ENCODE measurements around the gene KMT2A.
A peak's percentile ranks its signal among the peaks of the same experiment; 100 is the strongest.
"Not testable (repeated sequence)": the region's sequence is repeated elsewhere in the genome, so short reads cannot be mapped to it uniquely, and the experiment has no call there.

KMT2A gene

DNA sequence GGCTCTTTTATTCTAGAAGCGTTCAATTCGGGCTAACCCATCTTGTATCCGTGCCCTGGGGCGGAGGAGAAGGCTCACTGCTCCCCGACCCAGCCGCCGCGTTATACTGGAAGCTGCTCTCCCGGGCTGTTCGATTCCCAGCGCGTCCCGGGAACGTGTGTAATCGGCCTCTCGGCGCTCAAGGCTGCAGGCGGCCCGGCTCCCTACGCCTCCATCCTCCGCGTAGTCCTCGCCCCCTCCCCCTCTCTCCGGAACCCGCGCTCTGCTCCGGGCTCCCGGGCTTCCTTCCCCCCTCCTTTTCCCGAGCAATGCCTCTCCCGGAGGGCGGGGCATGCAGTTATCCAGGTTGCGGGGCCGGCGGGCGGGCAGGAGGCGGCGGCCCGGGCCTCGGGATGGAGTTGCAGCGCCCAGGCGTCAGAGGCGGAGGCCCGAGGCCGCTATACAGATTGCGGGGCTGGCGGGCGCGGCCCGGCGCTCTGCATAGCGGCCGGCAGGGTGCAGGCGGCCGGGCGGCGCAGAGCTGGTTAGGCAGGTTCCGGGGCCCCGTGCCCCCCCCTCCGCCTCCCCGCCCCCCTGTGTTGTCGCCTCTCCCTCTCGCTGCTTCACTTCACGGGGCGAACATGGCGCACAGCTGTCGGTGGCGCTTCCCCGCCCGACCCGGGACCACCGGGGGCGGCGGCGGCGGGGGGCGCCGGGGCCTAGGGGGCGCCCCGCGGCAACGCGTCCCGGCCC is at the start of gene KMT2A:
Gene KMT2A (plus strand): TSS at position 600 of the 732 bp plus-strand sequence. CDS start 21 bp downstream, at position 621.
- Mint-ChIP-seq H3K27me3 (no peaks in the 10 kb centered on the region), H3K4me1 (peaks cover 57% of the 10 kb centered on the region), H3K27ac (ENCODE audit: low read depth) (peak within 1 kb of the TSS; percentile 97), H3K4me3 (peak within 1 kb of the TSS; percentile 89), H3K36me3 (ENCODE audit: insufficient read depth) (peaks cover 36% of the 10 kb centered on the region), H3K9me3 (no peaks in the 10 kb centered on the region)
- DNase-seq (ENCODE audit: low spot score in 2 of 2), result peak; percentile 94
- ATAC-seq (replicated peaks; ENCODE audit: extremely low read depth, poor library complexity, severe bottlenecking), result peak; percentile 59

DNA sequence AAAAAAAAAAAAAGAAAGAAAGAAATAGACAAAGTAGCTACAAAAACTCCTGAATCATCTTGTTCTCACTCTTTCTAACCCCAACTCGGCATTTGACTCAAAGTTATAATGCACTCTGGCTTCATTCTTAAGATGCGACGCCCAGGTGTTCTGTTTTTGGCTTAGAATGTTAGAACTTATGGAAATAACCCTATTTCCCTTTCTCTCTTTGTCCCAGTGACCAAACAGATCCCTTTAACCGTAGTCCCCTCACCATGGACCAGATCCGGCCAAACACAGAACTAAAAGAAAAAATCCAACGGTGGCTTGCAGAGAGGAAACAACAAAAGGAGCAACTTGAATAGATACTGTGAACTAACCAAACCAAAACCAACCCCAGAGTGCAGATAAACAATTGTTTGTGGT is 40.2 kb upstream of the KMT2A start:
- Mint-ChIP-seq H3K4me3 (peak overlapping the region; percentile 69), H3K27ac (ENCODE audit: low read depth) (peak overlapping the region; percentile 100), H3K9me3 (no peaks in the 10 kb centered on the region), H3K36me3 (ENCODE audit: insufficient read depth) (peaks cover 57% of the 10 kb centered on the region), H3K4me1 (peaks cover 31% of the 10 kb centered on the region), H3K27me3 (no peaks in the 10 kb centered on the region)
- no peak for DNase-seq (ENCODE audit: low spot score in 2 of 2)
- no peak for ATAC-seq (replicated peaks; ENCODE audit: extremely low read depth, poor library complexity, severe bottlenecking)

DNA sequence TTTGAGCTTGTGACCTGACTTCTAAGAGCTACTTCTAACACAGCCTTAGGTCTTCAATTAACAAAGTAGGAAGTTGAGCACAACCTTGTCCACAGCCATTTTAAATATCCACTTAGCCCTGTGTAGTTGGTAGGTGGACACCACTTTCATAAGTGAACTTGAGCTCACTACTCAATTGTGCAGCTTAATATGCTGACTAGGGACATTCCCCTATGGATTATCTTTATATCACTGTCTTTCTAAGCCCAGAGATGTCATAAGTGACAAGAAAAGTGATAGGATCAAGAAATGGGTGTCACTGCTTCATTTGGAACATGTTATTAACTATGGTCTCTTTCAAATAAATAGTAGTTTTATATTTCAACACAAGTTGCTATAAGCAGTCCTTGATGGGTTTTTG is 38.8 kb upstream of the KMT2A start:
- peaks cover 53% of the 10 kb centered on the region for H3K36me3 Mint-ChIP-seq (ENCODE audit: insufficient read depth)
- peak overlapping the region; percentile 100 for H3K27ac Mint-ChIP-seq (ENCODE audit: low read depth)
- H3K9me3 Mint-ChIP-seq, result no peaks in the 10 kb centered on the region
- ATAC-seq (replicated peaks; ENCODE audit: extremely low read depth, poor library complexity, severe bottlenecking) (no peak), DNase-seq (ENCODE audit: low spot score in 2 of 2) (no peak)
- no peaks in the 10 kb centered on the region for H3K27me3 Mint-ChIP-seq
- H3K4me1 Mint-ChIP-seq, result peaks cover 44% of the 10 kb centered on the region
- H3K4me3 Mint-ChIP-seq, result no peak overlapping the region

DNA sequence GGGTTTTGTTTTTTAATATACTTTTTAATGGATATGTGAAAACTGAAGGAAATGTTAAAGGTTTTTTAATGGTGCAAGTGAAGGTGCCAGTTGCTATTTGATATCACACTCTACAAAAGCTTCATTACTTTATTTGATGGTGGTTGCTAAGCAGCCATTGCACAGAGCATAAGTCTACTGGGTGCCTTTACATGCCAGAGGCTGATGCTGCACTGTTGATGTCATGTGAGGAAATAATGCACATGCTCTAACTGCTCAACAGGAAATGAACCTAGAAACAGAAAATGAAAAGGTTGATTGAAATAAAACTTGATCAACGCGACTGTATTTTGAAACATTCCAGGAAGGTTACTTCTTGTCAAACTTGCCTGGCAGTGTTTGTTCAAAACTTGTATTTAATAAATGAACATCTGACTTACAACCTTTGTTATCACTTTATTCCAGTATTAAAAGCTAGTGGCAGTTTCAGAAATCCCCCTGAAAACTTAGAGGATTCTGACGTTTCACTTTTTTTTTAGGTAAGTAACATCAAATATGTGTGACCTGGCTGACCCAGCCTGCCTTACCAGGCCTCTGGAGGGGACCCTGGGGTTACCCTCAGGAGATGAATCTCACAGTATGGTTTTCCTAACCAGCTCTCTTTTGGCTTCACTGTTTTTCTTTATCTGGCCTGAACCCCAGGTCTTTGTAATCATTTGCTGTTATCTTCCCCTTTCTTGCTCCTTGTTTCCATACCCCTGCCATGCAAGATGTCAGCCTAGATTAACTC is 37.3 kb upstream of the KMT2A start:
- H3K9me3 Mint-ChIP-seq, result no peaks in the 10 kb centered on the region
- H3K36me3 Mint-ChIP-seq (ENCODE audit: insufficient read depth), result peaks cover 39% of the 10 kb centered on the region
- peak overlapping the region; percentile 99 for H3K4me3 Mint-ChIP-seq
- DNase-seq (ENCODE audit: low spot score in 2 of 2) (peak in 1 of 2 donors; percentile 62), ATAC-seq (replicated peaks; ENCODE audit: extremely low read depth, poor library complexity, severe bottlenecking) (peak; percentile 94)
- H3K27me3 Mint-ChIP-seq, result no peaks in the 10 kb centered on the region
- peaks cover 52% of the 10 kb centered on the region for H3K4me1 Mint-ChIP-seq
- H3K27ac Mint-ChIP-seq (ENCODE audit: low read depth), result peak overlapping the region; percentile 100

DNA sequence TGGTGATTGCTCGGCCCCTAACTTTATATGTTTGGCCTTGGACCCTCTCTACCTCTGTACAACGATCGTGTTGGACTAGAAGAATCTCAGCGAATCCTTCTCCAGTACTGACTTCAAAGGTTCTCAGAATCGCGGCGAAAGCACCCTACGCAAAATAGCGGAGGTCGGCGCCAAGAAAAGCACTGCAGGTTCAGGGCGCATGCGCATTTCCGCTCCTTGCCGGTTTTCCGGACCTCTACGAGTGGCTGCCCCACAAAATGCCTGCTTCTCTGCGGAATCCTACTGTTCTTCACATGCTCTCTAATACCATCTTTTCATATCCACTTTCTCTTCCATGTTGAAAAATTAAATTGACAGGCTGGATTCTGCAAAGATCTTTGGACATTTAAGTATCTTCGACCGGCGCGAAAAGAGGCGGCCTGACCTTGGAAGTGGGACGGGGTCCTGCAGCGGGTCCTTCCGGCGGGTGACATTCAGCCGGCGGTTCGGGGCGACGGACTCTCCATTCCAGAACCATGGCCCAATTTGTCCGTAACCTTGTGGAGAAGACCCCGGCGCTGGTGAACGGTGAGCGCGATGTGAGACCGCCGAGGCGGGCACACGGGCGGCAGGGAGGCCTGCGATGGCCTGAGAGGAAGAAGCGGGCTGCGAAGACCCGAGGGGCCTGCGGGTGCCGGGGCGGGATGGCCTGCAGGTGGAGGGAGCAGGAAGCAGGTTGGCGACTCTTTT is 35.0 kb upstream of the KMT2A start, which contains the start of gene ATP5MG:
Gene ATP5MG (plus strand): TSS at position 456 of the 729 bp plus-strand sequence. CDS start 60 bp downstream, at position 516.
- Mint-ChIP-seq H3K4me3 (peak within 1 kb of the TSS; percentile 99), H3K36me3 (ENCODE audit: insufficient read depth) (peaks cover 35% of the 10 kb centered on the region), H3K27me3 (no peaks in the 10 kb centered on the region), H3K27ac (ENCODE audit: low read depth) (peak within 1 kb of the TSS; percentile 100), H3K9me3 (no peaks in the 10 kb centered on the region), H3K4me1 (peaks cover 66% of the 10 kb centered on the region)
- DNase-seq (ENCODE audit: low spot score in 2 of 2), result peak; percentile 88 to 89
- peak; percentile 38 for ATAC-seq (replicated peaks; ENCODE audit: extremely low read depth, poor library complexity, severe bottlenecking)

DNA sequence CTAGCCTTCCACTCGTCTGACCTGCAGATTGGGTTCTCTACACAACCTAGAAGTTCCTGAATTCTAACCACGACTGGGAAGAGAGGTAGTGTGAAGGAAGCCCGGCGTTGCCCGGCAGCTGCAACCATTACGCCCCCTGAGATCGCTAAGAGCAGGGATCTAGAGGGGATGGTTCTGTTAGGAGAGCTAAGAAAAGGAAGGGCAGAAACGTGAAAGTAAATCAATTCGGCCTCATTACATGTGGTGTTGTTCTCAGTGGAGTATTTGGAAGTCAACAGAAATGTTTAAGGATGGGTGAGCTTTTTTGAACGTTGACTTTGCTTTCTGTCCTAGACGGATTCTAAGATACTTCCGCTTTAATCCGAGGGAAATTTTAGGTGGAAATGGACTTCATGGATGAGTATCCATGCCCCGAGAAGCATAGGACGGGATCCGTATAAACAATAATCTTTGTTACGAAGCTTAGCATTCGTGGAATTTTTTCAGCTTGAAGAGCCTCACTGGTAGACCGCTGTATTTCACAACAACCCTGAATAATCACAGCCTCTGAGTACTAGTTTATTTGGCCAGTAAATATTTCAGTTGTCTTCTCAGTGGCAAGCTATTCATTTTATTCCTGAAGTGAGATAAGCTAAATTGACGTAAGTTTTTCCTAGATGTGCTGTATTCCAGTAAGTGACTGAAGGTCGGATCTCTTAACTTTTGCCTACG is 34.3 kb upstream of the KMT2A start:
- H3K27ac Mint-ChIP-seq (ENCODE audit: low read depth), result peak overlapping the region; percentile 100
- no peaks in the 10 kb centered on the region for H3K9me3 Mint-ChIP-seq
- DNase-seq (ENCODE audit: low spot score in 2 of 2), result no peak
- H3K27me3 Mint-ChIP-seq, result no peaks in the 10 kb centered on the region
- H3K36me3 Mint-ChIP-seq (ENCODE audit: insufficient read depth), result peaks cover 35% of the 10 kb centered on the region
- peak overlapping the region; percentile 99 for H3K4me3 Mint-ChIP-seq
- peaks cover 64% of the 10 kb centered on the region for H3K4me1 Mint-ChIP-seq
- no peak for ATAC-seq (replicated peaks; ENCODE audit: extremely low read depth, poor library complexity, severe bottlenecking)

DNA sequence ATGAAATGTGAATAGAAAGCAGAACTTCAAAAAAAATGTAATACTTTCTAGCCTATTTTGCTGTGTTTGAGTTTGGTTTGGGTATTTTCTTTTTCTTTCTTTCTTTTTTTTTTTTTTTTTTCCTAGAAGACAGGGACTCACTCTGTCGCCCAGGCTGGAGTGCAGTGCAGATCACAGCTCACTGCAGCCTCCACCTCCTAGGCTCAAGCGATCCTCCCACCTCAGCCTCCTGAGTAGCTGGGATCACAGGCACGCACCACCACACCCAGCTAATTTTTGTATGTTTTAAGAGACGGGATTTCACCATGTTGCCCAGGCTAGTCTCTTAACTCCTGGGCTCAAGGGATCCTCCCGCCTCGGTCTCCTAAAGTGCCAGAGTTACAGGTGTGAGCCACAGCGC is 33.7 kb upstream of the KMT2A start:
- H3K4me3 Mint-ChIP-seq, result peak overlapping the region; percentile 99
- not testable (repeated sequence) for H3K9me3 Mint-ChIP-seq; DNase-seq (ENCODE audit: low spot score in 2 of 2); H3K27me3 Mint-ChIP-seq; ATAC-seq (replicated peaks; ENCODE audit: extremely low read depth, poor library complexity, severe bottlenecking)
- peaks cover 36% of the 10 kb centered on the region for H3K36me3 Mint-ChIP-seq (ENCODE audit: insufficient read depth)
- H3K27ac Mint-ChIP-seq (ENCODE audit: low read depth), result peak overlapping the region; percentile 100
- peaks cover 64% of the 10 kb centered on the region for H3K4me1 Mint-ChIP-seq

DNA sequence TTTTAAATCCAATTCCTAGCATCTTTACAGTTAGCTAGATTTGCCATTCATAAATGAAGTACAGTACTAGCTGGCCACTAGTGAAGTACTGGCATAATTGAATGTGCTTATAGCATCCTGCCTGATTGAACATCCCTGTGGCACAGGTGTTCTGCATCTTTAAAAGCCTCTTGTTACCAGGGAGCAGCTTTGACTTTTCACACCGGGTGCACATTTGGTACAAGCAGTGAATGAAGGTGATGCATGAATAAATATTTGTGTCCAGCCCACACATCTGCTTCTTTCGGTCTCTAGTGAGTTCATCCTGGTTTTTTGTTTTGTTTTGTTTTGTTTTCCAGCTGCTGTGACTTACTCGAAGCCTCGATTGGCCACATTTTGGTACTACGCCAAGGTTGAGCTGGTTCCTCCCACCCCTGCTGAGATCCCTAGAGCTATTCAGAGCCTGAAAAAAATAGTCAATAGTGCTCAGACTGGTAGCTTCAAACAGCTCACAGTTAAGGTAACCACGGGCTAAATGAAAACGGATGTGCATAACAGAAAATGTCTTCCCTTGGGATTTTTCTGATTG is 29.6 kb upstream of the KMT2A start:
- DNase-seq (ENCODE audit: low spot score in 2 of 2) (no peak), ATAC-seq (replicated peaks; ENCODE audit: extremely low read depth, poor library complexity, severe bottlenecking) (no peak)
- Mint-ChIP-seq H3K4me1 (peaks cover 43% of the 10 kb centered on the region), H3K36me3 (ENCODE audit: insufficient read depth) (peaks cover 48% of the 10 kb centered on the region), H3K4me3 (no peak overlapping the region), H3K27ac (ENCODE audit: low read depth) (peak overlapping the region; percentile 54), H3K9me3 (no peaks in the 10 kb centered on the region), H3K27me3 (no peaks in the 10 kb centered on the region)

DNA sequence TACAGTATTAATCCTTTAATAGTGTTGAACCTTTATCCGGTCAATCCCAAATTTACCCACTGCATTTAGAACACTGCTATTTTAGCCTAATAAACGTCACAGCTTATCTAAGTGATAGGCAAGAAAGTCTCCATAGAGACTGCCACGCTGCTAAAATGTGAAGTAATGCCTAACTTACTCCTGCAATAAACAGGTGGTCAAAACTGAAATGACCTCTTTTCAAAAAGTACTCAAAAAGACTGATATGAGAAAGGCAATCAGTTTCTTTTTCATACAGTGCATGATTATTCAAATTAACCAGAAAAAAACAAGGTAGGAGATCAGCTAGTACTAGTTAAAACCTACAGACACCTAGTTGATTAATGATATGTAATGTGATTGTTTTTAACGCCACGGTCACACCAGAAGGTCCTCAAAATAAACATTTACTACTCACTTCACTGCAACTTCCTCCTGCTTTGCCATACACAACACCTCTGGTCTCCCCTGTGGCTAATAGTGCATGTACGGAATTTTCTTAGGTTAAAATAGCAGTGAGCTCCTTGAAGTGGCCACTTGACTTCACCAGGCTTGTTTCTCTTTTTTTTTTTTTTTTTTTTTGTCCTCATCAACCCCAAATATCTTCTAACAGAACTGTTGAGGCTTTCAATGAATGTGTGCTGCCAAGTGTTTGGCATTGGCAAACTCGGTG is 26.1 kb upstream of the KMT2A start:
- ATAC-seq (replicated peaks; ENCODE audit: extremely low read depth, poor library complexity, severe bottlenecking) (no peak), DNase-seq (ENCODE audit: low spot score in 2 of 2) (no peak)
- H3K4me3 Mint-ChIP-seq, result no peak overlapping the region
- no peak overlapping the region for H3K27ac Mint-ChIP-seq (ENCODE audit: low read depth)
- peaks cover 16% of the 10 kb centered on the region for H3K4me1 Mint-ChIP-seq
- no peaks in the 10 kb centered on the region for H3K9me3 Mint-ChIP-seq
- H3K27me3 Mint-ChIP-seq, result no peaks in the 10 kb centered on the region
- H3K36me3 Mint-ChIP-seq (ENCODE audit: insufficient read depth), result peaks cover 48% of the 10 kb centered on the region

DNA sequence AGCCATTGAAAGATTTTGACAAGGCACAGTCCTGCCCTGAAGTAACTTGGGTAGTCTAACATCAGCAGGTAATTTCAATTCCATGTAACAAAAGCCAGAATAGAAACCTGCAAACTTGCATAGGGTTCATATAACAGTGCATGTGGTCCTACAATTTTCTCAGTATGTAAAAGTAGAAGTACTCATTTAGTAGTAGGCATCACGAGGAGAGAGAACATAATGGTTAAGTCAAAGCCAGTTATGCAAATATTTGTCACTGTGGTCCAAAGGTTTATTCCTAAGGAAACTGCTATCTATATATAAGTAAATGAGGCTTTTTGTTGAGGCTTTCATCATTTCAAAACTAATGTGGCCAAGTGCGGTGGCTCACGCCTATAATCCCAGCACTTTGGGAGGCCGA is 24.8 kb upstream of the KMT2A start:
- no peak overlapping the region for H3K27ac Mint-ChIP-seq (ENCODE audit: low read depth)
- no peaks in the 10 kb centered on the region for H3K9me3 Mint-ChIP-seq
- H3K36me3 Mint-ChIP-seq (ENCODE audit: insufficient read depth), result peaks cover 39% of the 10 kb centered on the region
- peaks cover 7% of the 10 kb centered on the region for H3K4me1 Mint-ChIP-seq
- ATAC-seq (replicated peaks; ENCODE audit: extremely low read depth, poor library complexity, severe bottlenecking), result no peak
- no peak overlapping the region for H3K4me3 Mint-ChIP-seq
- DNase-seq (ENCODE audit: low spot score in 2 of 2), result no peak
- no peaks in the 10 kb centered on the region for H3K27me3 Mint-ChIP-seq

DNA sequence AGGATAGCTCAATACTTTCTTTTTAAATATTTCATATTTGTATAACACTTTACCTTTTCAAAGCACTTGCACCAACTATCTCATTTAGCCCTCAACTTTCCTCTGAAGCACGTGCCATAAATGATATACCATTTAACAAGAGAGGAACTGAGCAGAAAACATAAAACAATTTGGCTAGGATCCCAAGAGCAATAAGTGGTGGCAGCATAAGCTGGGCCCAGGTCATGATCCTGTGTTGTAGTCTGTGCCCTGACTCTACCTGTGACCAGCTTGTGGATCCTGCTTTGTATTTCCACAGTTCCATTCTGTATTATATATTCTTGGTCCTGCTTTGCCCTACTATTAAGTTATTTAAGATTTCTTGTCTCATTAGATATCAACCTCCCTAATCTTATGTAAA is 23.4 kb upstream of the KMT2A start:
- DNase-seq (ENCODE audit: low spot score in 2 of 2) (no peak), ATAC-seq (replicated peaks; ENCODE audit: extremely low read depth, poor library complexity, severe bottlenecking) (no peak)
- H3K27me3 Mint-ChIP-seq, result no peaks in the 10 kb centered on the region
- no peak overlapping the region for H3K27ac Mint-ChIP-seq (ENCODE audit: low read depth)
- H3K9me3 Mint-ChIP-seq, result no peaks in the 10 kb centered on the region
- H3K4me3 Mint-ChIP-seq, result no peak overlapping the region
- peaks cover 31% of the 10 kb centered on the region for H3K36me3 Mint-ChIP-seq (ENCODE audit: insufficient read depth)
- peaks cover 4% of the 10 kb centered on the region for H3K4me1 Mint-ChIP-seq
